NCI-H82 treated with DMSO at 0.1 percent for 48 hours (cell line): ENCODE measurements around the gene FAHD1.
"Not testable (repeated sequence)": the region's sequence is repeated elsewhere in the genome, so short reads cannot be mapped to it uniquely, and the experiment has no call there.

Experiments used
- DNase-seq: peaks from one replicate; lab custom pipeline; 2025; ENCODE audit not compliant: unreplicated experiment; lab: John Stamatoyannopoulos, UW

The FAHD1 gene

DNA sequence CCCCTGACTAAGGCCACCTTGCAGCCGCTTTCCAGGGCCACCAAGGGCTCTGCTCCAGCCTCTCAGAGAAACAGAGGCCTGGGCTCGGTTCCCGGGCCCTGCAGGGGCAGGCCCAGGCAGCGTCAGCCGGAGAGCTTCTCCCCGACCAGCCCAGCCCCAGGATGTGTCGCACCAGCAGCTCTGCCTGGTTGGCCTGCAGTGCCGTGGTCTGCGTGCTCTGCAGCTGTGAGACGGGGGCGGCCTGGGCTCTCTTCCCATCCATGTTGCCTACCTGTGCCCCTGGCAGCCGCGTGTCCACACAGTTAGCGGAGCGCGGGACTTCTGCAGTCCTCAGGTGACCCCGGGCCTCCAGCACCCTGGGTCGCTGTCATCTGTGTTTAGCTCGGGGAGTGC, 38.3 kb upstream of the FAHD1 start:
- DNase-seq: no peak

- DNase-seq: no peak
These were observed 37.4 kb upstream of the FAHD1 start for GRCh38 chr16:1789643-1790045.

- no peak for DNase-seq
These were observed 36.8 kb upstream of the FAHD1 start for GRCh38 chr16:1790261-1790610.

- no peak for DNase-seq
These were observed 36.3 kb upstream of the FAHD1 start for GRCh38 chr16:1790611-1791255.

GRCh38 chr16:1791256-1791942, 35.6 kb upstream of the FAHD1 start:
- DNase-seq: no peak

DNA sequence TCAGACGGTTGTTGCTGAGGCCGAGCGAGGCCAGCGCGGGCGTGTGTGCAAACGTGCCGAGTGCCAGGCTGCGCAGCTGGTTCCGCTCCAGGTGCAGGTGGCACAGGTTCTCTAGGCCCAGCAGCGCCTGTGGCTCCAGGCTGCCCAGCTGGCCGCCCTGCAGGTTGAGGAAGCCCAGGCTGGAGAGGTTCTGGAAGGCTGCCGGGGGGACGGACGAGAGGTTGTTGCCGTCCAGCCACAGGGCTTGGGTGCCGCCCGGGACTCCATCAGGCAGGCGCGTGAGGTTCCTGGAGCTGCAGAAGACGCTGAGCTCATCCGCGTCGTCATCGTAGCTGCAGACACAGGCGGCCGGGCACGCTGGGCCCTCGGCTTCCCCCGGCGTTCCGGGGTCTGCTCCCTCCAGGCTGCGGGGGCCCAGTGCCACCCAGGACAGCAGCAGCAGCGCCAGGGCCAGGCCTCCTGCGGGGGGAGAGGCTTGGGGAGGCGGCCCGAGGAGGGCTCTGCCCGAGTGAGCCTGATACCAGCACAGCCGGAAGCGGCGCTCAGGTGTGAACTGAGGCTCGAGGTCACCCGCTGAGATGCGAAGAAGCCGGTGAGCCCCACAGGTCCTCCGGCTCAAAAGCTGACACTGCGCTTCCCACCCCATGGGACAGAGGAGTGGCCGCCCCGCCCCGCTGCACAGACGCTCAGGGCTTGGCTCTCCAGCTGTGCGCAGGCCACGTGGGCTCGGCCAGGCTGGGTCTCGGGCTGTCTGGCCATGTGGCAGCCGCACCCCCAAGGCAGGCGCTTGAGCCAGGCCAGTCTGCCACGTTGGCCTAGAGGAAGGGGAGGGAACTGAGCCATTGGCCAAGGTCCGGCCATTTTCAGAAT, 34.8 kb upstream of the FAHD1 start:
- no peak for DNase-seq

DNA sequence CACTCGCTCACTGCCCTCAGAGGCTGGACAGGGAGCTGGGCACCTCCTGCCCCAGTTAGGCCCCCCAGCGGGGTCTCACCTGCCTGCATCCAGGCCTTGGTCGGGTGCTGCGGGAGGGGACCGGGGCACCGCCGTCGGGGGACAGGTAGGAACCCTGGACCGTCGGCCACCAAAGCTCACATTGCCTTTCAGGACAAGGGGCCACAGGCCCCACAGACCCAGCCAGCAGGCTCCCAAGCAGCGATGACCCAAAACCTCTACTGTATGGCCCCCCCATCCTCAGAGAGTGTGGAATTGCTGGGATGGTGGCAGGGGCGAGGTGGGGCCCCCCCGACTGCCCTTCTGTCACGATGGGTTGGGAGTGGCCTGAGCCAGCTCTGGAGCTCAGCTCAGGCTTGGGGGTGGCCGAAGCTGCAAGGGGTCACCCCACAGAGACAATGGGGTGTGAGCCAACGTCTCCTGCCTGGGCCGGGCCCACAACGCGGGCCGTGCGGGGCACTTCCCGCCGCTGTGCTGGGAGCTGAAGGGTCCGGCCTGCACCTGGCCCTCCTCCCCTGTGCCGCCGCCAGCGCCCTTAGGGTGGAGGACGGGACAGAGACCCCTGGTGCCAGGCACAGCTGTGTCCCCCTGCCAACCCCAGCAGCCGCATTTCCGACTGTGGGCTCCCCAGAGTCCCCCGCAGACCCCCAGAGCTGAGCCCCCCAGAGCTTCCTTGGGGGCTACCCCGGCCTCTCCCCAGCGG, 34.0 kb upstream of the FAHD1 start:
- no peak for DNase-seq

DNA sequence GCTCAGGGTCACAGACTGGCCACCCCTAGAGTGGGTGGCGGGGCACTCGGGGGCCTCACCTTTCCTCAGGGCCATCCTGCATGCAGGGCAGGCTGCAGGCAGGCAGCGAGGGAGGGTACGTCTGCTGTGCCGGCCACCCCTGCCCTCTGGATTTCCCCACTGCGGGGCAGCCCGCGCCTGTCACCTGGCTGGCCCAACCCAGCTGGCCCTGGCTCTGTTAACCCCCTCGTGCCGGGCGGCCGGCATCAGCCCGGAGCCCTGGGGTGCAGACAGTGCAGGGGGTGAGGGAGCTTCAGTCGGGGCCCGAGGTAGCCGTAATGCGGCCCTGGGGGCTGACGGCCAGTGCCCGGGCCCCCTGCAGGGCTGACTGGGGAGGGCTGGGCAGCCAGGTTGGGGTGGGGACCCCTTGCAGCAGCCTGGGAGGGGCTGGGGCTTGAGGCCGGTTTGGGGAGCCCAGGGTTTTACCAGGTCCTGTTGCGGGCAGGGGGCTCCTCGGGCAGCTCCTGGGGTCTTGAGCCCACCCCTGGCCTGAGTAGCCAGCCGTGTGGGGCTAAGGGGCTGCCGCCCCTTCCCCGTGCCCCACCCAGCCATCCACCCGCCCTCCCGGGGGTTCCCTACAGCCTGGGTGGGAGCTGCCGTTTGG, 33.3 kb upstream of the FAHD1 start, which contains the start of gene IGFALS:
IGFALS (minus strand) TSS at position 128 of the 643 bp plus-strand sequence; CDS start at position 75, 53 bp downstream.
- no peak for DNase-seq

DNA sequence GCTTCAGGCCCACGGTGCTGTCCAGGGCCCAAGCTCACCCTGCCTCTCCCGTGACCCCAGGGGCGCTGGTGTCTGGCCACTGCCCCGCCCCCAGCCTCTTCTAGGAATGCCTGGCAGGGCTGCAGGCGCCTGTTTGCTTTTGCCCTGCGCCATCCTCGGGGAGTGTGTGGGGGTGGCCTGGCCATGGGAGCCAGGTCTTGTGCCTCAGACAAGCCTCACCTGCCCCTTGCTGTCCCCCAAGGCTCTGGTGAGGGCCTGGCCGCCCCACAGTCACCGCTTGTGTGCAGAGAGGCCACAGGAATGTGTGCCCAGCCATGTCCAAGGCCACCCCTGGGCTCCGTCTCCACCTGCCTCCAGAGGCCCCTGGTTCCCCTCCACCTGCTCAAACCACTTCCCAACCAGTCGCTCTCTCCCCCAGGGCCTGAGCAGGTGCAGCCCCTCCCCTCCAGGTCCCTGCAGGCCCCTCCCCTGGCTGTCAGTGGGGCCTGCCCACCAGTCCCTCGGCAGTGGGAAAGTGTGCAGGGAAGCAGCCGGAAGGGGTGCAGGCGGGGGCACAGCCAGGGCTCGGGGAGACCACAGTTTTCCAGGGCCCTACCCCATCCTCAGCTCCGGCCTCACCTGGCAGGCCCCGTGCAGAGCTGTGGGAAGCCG, 32.7 kb upstream of the FAHD1 start:
- no peak for DNase-seq

DNA sequence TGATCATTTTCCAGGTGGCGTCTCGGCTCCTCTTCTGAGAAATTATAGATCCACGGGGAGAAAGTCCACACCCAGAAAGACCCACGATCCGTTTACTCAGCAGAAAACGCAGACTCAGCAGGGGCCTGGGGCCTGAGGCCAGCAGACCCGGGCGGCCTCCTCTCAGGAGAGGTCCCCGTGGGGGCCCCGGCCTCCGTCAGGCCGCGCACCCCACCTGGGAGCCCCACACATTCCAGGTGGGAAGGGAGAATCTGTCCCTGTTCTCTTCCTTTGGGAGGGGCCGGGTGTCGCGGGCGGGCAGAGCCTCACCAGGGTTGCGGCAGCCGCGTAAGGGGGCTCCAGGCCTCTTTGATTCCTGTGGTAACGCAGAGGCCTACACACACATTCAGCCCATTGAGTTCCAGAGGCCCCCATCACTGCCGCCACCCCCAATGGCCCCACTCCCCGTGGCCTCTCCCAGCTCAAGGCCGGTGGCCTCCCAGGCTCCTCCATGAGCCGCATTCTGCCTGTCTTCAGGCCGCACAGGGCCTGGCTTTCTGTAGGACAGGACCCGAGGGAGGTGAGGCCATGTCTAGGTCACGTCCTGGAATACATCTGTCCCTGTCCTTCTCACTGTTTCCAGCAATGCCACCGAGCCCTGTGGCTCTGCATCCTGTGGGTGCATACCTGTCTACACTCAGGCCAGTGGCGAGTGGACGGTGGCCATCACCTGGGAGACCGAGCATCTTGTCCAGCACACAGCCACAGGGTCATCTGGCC, 31.9 kb upstream of the FAHD1 start:
- DNase-seq: no peak

DNA sequence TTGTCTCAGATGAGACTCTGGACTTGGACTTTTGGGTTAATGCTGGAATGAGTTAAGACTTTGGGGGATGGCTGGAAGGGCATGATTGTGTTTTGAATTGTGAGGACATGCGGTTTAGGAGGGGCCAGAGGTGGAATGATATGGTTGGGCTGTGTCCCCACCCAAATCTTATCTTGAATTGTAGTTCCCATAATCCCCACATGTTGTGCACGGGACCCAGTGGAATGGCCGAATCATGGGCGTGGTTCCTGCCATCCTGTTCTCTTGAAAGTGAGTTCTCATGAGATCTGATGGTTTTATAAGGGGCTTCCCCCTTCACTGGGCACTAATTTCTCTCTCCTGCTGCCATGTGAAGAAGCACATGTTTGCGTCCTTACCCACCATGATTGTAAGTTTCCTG, 27.7 kb upstream of the FAHD1 start:
- DNase-seq: not testable (repeated sequence)

- DNase-seq: no peak
These were observed 26.3 kb upstream of the FAHD1 start for GRCh38 chr16:1800701-1801100.

- DNase-seq: no peak
These were observed 19.4 kb upstream of the FAHD1 start for GRCh38 chr16:1807626-1808025.

- no peak for DNase-seq
These were observed 18.3 kb upstream of the FAHD1 start for GRCh38 chr16:1808691-1809090.

- DNase-seq: no peak
These were observed 17.7 kb upstream of the FAHD1 start for GRCh38 chr16:1809281-1809801.

GRCh38 chr16:1810106-1810505, 16.9 kb upstream of the FAHD1 start:
- DNase-seq: no peak

- DNase-seq: no peak
These were observed 16.5 kb upstream of the FAHD1 start for GRCh38 chr16:1810536-1810935.

- DNase-seq: no peak
These were observed 14.3 kb upstream of the FAHD1 start for GRCh38 chr16:1812732-1813163.

DNA sequence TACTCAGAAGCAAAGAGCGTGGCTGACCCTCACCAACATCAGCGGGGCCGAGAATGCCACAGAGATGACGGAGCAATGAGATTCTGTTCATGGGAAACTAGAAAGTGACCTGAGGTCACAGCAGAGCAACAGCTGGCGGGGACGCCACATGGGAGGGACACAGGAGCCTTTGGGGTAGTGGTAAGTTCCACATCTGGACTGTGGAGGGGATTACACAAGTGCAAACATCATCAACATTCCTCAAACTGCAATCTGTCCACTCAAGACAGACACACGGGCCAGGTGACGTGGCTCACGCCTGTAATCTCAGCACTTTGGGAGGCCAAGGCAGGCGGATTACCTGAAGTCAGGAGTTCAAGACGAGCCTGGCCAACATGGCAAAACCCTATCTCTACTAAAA, 11.5 kb upstream of the FAHD1 start:
- DNase-seq: no peak
